Breast epithelium (tissue), 3 donors: ENCODE data around the gene RFTN1.

ENCODE experiments used
- CTCF ChIP-seq, 3 donors: fragments of 450-650 bp; IDR thresholded peaks; one replicate each; pipeline ENCODE4 v1.5.1; 2016 to 2017; ENCODE audit warnings: antibody characterized with exemption in 3 of 3, mild to moderate bottlenecking in 3 of 3, moderate library complexity in 3 of 3
- POLR2A ChIP-seq: fragments of 450-650 bp; IDR thresholded peaks from one replicate; pipeline ENCODE4 v1.6.1; 2016; ENCODE audit warnings: antibody characterized with exemption, mild to moderate bottlenecking, moderate library complexity

GRCh38 chr3:16507578-16508242, 5.8 kb downstream of the RFTN1 start:
- TF ChIP-seq CTCF (IDR thresholded peaks at IDR 0.05) (no peak), POLR2A (no peak)
